ENCODE data around the gene ADISSP.
"Not testable (repeated sequence)": the region's sequence is repeated elsewhere in the genome, so short reads cannot be mapped to it uniquely, and the experiment has no call there.

ADISSP gene

GRCh38 chr20:3797592-3798372 lies 30.2 kb upstream of the ADISSP start:
- peak; percentile 65 for DNase-seq

- DNase-seq = no peak
These were observed 29.6 kb upstream of the ADISSP start for GRCh38 chr20:3797226-3797545.

GRCh38 chr20:3796477-3797225 lies 29.1 kb upstream of the ADISSP start:
- DNase-seq = no peak

- peak; percentile 91 for DNase-seq
These were observed 28.2 kb upstream of the ADISSP start, which contains the start of gene CDC25B for GRCh38 chr20:3795511-3796468. Gene CDC25B, plus strand, starts transcription at chr20:3796310. Its CDS starts 222 bp downstream, at chr20:3796532.

GRCh38 chr20:3794701-3795420 lies 27.3 kb upstream of the ADISSP start:
- no peak for DNase-seq

GRCh38 chr20:3794168-3794567 lies 26.6 kb upstream of the ADISSP start:
- not testable (repeated sequence) for DNase-seq

- not testable (repeated sequence) for DNase-seq
These were observed 21.6 kb upstream of the ADISSP start for GRCh38 chr20:3789201-3789600.

GRCh38 chr20:3788685-3789155 lies 21.2 kb upstream of the ADISSP start:
- no peak for DNase-seq

- DNase-seq = no peak
These were observed 19.9 kb upstream of the ADISSP start for GRCh38 chr20:3787324-3788014.

- peak; percentile 92 for DNase-seq
These were observed 19.2 kb upstream of the ADISSP start, which contains the start of gene CENPB for GRCh38 chr20:3786665-3787323. Gene CENPB, minus strand, starts transcription at chr20:3786740. Its CDS starts 257 bp downstream, at chr20:3786483.

- DNase-seq = peak; percentile 50
These were observed 18.6 kb upstream of the ADISSP start for GRCh38 chr20:3786126-3786484.

- no peak for DNase-seq
These were observed 17.9 kb upstream of the ADISSP start for GRCh38 chr20:3785240-3786125.

GRCh38 chr20:3784863-3785239 lies 17.3 kb upstream of the ADISSP start:
- DNase-seq = no peak

- DNase-seq = no peak
These were observed 16.8 kb upstream of the ADISSP start for GRCh38 chr20:3784216-3784853.

GRCh38 chr20:3783511-3784195 lies 16.1 kb upstream of the ADISSP start:
- no peak for DNase-seq

- no peak for DNase-seq
These were observed 15.5 kb upstream of the ADISSP start for GRCh38 chr20:3783068-3783489.

- no peak for DNase-seq
These were observed 15.0 kb upstream of the ADISSP start for GRCh38 chr20:3782597-3782996.

GRCh38 chr20:3781153-3781910 lies 13.8 kb upstream of the ADISSP start, which contains the start of gene SPEF1:
Gene SPEF1, minus strand, starts transcription at chr20:3781448. Its CDS starts 161 bp downstream, at chr20:3781287.
- peak; percentile 79 for DNase-seq
